ENCODE data around the gene EFCAB8.

DNA sequence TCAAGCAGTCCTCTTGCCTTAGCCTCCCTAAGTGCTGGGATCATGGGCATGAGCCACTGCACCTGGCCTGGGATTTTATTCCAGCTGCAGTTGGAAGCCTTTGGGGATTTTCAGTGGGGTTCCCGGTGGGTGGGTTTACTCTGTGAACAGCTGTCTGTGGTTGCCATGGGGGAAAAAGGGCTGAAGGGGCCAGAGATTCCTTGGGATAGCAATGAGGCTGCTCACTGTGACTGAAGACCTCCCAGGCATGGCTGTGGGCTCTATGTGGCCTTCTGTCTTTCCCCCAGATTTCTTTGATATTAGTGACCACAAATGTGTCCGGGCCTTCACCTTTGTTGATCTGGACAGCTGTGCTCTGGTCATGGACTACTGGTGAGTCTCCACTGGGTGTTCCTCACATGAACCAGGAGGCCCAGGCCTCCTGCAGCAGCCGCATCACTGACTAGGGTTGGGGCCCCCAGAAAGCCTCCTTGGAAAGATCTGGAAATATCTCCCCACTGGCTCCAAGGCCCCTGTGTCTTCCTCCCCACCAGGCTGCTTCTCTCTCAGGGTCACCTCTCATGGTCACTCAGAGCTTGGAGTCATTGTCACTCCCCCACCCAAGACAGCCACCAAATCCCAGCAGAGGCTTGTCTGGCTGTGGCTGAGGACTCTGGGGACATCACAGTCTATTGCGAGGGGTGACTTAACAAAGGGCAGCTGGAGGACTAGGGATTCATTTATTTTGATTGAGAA, 33.4 kb downstream of the EFCAB8 start:
- TF ChIP-seq, protein P1, sequence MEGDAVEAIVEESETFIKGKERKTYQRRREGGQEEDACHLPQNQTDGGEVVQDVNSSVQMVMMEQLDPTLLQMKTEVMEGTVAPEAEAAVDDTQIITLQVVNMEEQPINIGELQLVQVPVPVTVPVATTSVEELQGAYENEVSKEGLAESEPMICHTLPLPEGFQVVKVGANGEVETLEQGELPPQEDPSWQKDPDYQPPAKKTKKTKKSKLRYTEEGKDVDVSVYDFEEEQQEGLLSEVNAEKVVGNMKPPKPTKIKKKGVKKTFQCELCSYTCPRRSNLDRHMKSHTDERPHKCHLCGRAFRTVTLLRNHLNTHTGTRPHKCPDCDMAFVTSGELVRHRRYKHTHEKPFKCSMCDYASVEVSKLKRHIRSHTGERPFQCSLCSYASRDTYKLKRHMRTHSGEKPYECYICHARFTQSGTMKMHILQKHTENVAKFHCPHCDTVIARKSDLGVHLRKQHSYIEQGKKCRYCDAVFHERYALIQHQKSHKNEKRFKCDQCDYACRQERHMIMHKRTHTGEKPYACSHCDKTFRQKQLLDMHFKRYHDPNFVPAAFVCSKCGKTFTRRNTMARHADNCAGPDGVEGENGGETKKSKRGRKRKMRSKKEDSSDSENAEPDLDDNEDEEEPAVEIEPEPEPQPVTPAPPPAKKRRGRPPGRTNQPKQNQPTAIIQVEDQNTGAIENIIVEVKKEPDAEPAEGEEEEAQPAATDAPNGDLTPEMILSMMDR (IDR thresholded peaks at IDR 0.05 in 4 of 5, conservative IDR thresholded peaks at IDR 0.05 in 1 of 5), result no peak
- TF ChIP-seq POLR2A (IDR thresholded peaks at IDR 0.05), result no peak

Measured in gastrocnemius medialis (tissue), 4 donors.